ENCODE results near the gene SUSD1. TPM values are rescaled to one million over a fixed set of nuclear protein-coding genes. Genes with fewer than 3 reads are reported as not detected.
A peak's percentile ranks its signal among the peaks of the same experiment; 100 is the strongest.

Gene SUSD1
- polyA plus RNA-seq, 1 of the 3 experiments (the other 2 are of a cell fraction) = 8.2 TPM

- CTCF ChIA-PET = no interaction called here
- Histone ChIP-seq H3K27me3 (ENCODE audit: insufficient read depth) (no peaks in the 10 kb centered on the region), H3K4me3 (ENCODE audit: low read depth in 2 of 2, low read length in 1 of 2) (no peak overlapping the region), H3F3A (replicated peaks; ENCODE audit: insufficient read depth) (peaks cover 15% of the 10 kb centered on the region), H3K36me3 (replicated peaks in 1 of 2; ENCODE audit: control insufficient read depth in 1 of 2, insufficient read depth in 2 of 2, low read length in 1 of 2) (no peaks in the 10 kb centered on the region), H3K9me3 (no peaks in the 10 kb centered on the region), H3K79me2 (ENCODE audit: insufficient read depth) (no peaks in the 10 kb centered on the region), H4K20me1 (ENCODE audit: insufficient read depth) (no peaks in the 10 kb centered on the region), H2AFZ (ENCODE audit: low read depth) (no peak overlapping the region), H3K9ac (peak overlapping the region; percentile 11; the same call in 1 of the 2 replicates), H3K4me2 (peak overlapping the region; percentile 33), H3K4me1 (ENCODE audit: control insufficient read depth in 1 of 2, insufficient read depth in 2 of 2, low read depth in 1 of 2, low read length in 1 of 2) (peaks cover 0 to 32% of the 10 kb centered on the region in 2 experiments), H3K9me2 (no peaks in the 10 kb centered on the region), H3K27ac (ENCODE audit: low read depth in 2 of 2, low read length in 1 of 2) (peak overlapping the region; percentile 47 to 55; a peak in 3 of 4 replicates)
- DNase-seq = no peak
- 93% methylated on average over 1 of the region's 1 CpG for WGBS (ENCODE audit: low lambda C conversion rate)
- POLR2A ChIA-PET = no interaction called here
- TF ChIP-seq TCF12 (IDR thresholded peaks at IDR 0.05) (0 out of 2 replicates have a peak, but pooled peaks have one; percentile 5), NRF1 (IDR thresholded peaks at IDR 0.05; ENCODE audit: low read depth, low read length) (no peak), NFIC (IDR thresholded peaks at IDR 0.05; ENCODE audit: borderline replicate concordance) (no peak), FOXJ3 (CRISPR knock-in tag; IDR thresholded peaks at IDR 0.05) (no peak), MEF2A (IDR thresholded peaks at IDR 0.05; ENCODE audit: borderline replicate concordance, low read depth) (0 out of 2 replicates have a peak, but pooled peaks have one; percentile 36), ZBTB33 (IDR thresholded peaks at IDR 0.05; ENCODE audit: borderline replicate concordance, low read depth) (no peak)
- TF ChIP-seq, protein P1, sequence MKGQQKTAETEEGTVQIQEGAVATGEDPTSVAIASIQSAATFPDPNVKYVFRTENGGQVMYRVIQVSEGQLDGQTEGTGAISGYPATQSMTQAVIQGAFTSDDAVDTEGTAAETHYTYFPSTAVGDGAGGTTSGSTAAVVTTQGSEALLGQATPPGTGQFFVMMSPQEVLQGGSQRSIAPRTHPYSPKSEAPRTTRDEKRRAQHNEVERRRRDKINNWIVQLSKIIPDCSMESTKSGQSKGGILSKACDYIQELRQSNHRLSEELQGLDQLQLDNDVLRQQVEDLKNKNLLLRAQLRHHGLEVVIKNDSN (IDR thresholded peaks at IDR 0.05; ENCODE audit: borderline replicate concordance, low read depth) = no peak
Measured at GRCh38 chr9:112032743-112033142, 142.4 kb downstream of the SUSD1 start.

- TF ChIP-seq REST (IDR thresholded peaks at IDR 0.05; ENCODE audit: low read depth, low read length) = no peak
- TF ChIP-seq SMC3 (IDR thresholded peaks at IDR 0.05; ENCODE audit: low read depth, low read length) = no peak
- TF ChIP-seq SIN3A (IDR thresholded peaks at IDR 0.05; ENCODE audit: borderline replicate concordance, low read depth, low read length) = no peak
- no peak for TF ChIP-seq RXRA (IDR thresholded peaks at IDR 0.05; ENCODE audit: borderline replicate concordance, low read depth)
- TF ChIP-seq RAD21 (IDR thresholded peaks at IDR 0.05; ENCODE audit: low read length) = no peak
- TF ChIP-seq CHD2 (IDR thresholded peaks at IDR 0.05; ENCODE audit: low read length, partially characterized antibody) = no peak
- TF ChIP-seq, protein P1 (IDR thresholded peaks at IDR 0.05; ENCODE audit: borderline replicate concordance, low read depth) = no peak
- TF ChIP-seq, protein P2, sequence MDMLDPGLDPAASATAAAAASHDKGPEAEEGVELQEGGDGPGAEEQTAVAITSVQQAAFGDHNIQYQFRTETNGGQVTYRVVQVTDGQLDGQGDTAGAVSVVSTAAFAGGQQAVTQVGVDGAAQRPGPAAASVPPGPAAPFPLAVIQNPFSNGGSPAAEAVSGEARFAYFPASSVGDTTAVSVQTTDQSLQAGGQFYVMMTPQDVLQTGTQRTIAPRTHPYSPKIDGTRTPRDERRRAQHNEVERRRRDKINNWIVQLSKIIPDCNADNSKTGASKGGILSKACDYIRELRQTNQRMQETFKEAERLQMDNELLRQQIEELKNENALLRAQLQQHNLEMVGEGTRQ (IDR thresholded peaks at IDR 0.05; ENCODE audit: borderline replicate concordance, low read depth, low read length) = no peak
- TF ChIP-seq PBX3 (IDR thresholded peaks at IDR 0.05) = no peak
- TF ChIP-seq FOSL2 (IDR thresholded peaks at IDR 0.05; ENCODE audit: borderline replicate concordance, low read depth) = no peak
- no peak for TF ChIP-seq TEAD4 (IDR thresholded peaks at IDR 0.05; ENCODE audit: borderline replicate concordance, insufficient read depth)
- peak overlapping the region; percentile 47 to 55; a peak in 2 of 4 replicates for H3K27ac ChIP-seq (ENCODE audit: low read depth in 2 of 2, low read length in 1 of 2)
- no peaks in the 10 kb centered on the region for H3K79me2 ChIP-seq (ENCODE audit: insufficient read depth)
- no peak overlapping the region for H2AFZ ChIP-seq (ENCODE audit: low read depth)
- H3K36me3 ChIP-seq (replicated peaks in 1 of 2; ENCODE audit: control insufficient read depth in 1 of 2, insufficient read depth in 2 of 2, low read length in 1 of 2) = no peaks in the 10 kb centered on the region
- WGBS (ENCODE audit: low lambda C conversion rate) = 98% methylated on average over 2 of the region's 2 CpGs
- H3K4me1 ChIP-seq (ENCODE audit: control insufficient read depth in 1 of 2, insufficient read depth in 2 of 2, low read depth in 1 of 2, low read length in 1 of 2) = peaks cover 0 to 24% of the 10 kb centered on the region in 2 experiments
- ChIA-PET POLR2A (interaction anchor here (0.7 kb wide), 1 partner anchor 40 kb away, joined by 7 read pairs; no protein-coding TSS in a partner anchor), CTCF (no interaction called here)
- H4K20me1 ChIP-seq (ENCODE audit: insufficient read depth) = no peaks in the 10 kb centered on the region
- H3K27me3 ChIP-seq (ENCODE audit: insufficient read depth) = no peaks in the 10 kb centered on the region
- no peak overlapping the region for H3K9ac ChIP-seq
- peaks cover 13% of the 10 kb centered on the region for H3F3A ChIP-seq (replicated peaks; ENCODE audit: insufficient read depth)
- no peak for DNase-seq
- H3K9me2 ChIP-seq = no peaks in the 10 kb centered on the region
- H3K9me3 ChIP-seq = no peaks in the 10 kb centered on the region
- no peak overlapping the region for H3K4me2 ChIP-seq
- H3K4me3 ChIP-seq (ENCODE audit: low read depth in 2 of 2, low read length in 1 of 2) = no peak overlapping the region
Measured at GRCh38 chr9:112032009-112032408, 143.1 kb downstream of the SUSD1 start.

Measured in SK-N-SH (cell line).